ENCODE data around the gene MAMDC2.

DNA sequence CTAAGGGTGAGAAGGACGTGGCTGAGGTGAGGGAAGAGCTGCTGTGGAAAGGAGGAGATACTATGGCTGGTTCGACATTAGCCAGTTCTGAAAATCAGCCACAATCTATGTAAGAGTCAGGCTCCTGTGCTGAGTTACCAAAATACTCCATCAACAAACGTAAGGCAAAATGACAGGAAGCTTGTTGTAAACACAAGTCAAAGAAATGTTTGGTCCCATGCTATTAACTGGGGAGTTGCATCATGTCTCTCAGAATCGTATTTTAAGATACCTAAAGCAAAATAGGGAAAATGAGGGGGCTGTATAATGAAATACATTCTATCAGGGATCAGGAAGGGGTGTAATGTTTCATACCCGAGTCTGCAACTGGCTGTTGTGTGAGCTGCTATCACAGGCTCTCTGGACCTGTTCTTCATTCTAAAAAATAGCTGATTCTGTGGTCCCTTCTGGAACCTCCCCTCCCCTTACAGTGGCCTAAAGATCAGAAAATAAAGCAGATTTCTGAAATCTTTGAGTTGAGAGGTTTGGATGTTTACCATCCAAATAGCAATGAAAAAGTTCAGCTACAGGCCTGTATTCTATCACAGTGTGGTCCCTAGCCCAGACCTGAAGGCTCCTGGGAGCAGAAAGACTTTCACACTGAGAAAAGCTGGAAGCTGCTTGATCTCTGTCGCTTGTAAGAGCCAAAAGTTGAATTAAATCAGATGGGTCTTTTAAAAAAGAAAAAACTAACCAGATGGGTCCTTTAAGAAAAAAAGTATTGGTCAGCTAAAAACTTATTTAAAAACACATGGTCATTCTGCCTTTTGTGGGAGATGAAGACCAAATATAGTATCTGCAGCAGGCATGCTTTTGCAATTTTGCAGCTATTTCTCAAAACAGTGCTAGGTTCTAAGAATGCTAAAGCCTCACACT, 117.3 kb downstream of the MAMDC2 start:
- TF ChIP-seq POLR2AphosphoS5 (IDR thresholded peaks at IDR 0.05) (peak; percentile 50), POLR2A (IDR thresholded peaks at IDR 0.05) (no peak), EP300 (IDR thresholded peaks at IDR 0.05) (no peak)
- TF ChIP-seq, protein P1, sequence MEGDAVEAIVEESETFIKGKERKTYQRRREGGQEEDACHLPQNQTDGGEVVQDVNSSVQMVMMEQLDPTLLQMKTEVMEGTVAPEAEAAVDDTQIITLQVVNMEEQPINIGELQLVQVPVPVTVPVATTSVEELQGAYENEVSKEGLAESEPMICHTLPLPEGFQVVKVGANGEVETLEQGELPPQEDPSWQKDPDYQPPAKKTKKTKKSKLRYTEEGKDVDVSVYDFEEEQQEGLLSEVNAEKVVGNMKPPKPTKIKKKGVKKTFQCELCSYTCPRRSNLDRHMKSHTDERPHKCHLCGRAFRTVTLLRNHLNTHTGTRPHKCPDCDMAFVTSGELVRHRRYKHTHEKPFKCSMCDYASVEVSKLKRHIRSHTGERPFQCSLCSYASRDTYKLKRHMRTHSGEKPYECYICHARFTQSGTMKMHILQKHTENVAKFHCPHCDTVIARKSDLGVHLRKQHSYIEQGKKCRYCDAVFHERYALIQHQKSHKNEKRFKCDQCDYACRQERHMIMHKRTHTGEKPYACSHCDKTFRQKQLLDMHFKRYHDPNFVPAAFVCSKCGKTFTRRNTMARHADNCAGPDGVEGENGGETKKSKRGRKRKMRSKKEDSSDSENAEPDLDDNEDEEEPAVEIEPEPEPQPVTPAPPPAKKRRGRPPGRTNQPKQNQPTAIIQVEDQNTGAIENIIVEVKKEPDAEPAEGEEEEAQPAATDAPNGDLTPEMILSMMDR (IDR thresholded peaks at IDR 0.05): no peak

Measured in gastroesophageal sphincter (tissue), 3 donors.